Measurements from ENCODE around the gene OR5P2. TPM values are rescaled to one million over a fixed set of nuclear protein-coding genes. Genes with fewer than 3 reads are reported as not detected.
"Not testable (repeated sequence)": the region's sequence is repeated elsewhere in the genome, so short reads cannot be mapped to it uniquely, and the experiment has no call there.

OR5P2 gene
- polyA plus RNA-seq, 1 of the 3 experiments (the other 2 are of a cell fraction), result not detected

- POLR2A ChIA-PET; H3K36me3 ChIP-seq (replicated peaks in 1 of 2; ENCODE audit: control insufficient read depth in 1 of 2, insufficient read depth in 2 of 2, low read length in 1 of 2); CTCF ChIA-PET; DNase-seq; H3K4me3 ChIP-seq (ENCODE audit: low read depth in 2 of 2, low read length in 1 of 2); H3K79me2 ChIP-seq (ENCODE audit: insufficient read depth); H3K9me2 ChIP-seq; H3K4me1 ChIP-seq (ENCODE audit: control insufficient read depth in 1 of 2, insufficient read depth in 2 of 2, low read depth in 1 of 2, low read length in 1 of 2); H2AFZ ChIP-seq (ENCODE audit: low read depth); H3K4me2 ChIP-seq; H3K27ac ChIP-seq (ENCODE audit: low read depth in 2 of 2, low read length in 1 of 2); H3K27me3 ChIP-seq (ENCODE audit: insufficient read depth); H3K9ac ChIP-seq; H3K9me3 ChIP-seq; H4K20me1 ChIP-seq (ENCODE audit: insufficient read depth); H3F3A ChIP-seq (replicated peaks; ENCODE audit: insufficient read depth): not testable (repeated sequence)
- WGBS (ENCODE audit: low lambda C conversion rate), result 1% methylated on average over 10 of the region's 10 CpGs
These were observed 32.4 kb downstream of the OR5P2 start for GRCh38 chr11:7764301-7764700.

GRCh38 chr11:7759010-7759409 lies 37.7 kb downstream of the OR5P2 start:
- Histone ChIP-seq H3K4me1 (ENCODE audit: control insufficient read depth in 1 of 2, insufficient read depth in 2 of 2, low read depth in 1 of 2, low read length in 1 of 2) (no peaks in the 10 kb centered on the region), H3F3A (replicated peaks; ENCODE audit: insufficient read depth) (no peaks in the 10 kb centered on the region), H3K9me3 (no peaks in the 10 kb centered on the region), H3K36me3 (replicated peaks in 1 of 2; ENCODE audit: control insufficient read depth in 1 of 2, insufficient read depth in 2 of 2, low read length in 1 of 2) (no peaks in the 10 kb centered on the region), H3K9ac (no peak overlapping the region), H3K27ac (ENCODE audit: low read depth in 2 of 2, low read length in 1 of 2) (no peak overlapping the region), H3K4me2 (no peak overlapping the region), H4K20me1 (ENCODE audit: insufficient read depth) (no peaks in the 10 kb centered on the region), H3K9me2 (no peaks in the 10 kb centered on the region), H3K4me3 (ENCODE audit: low read depth in 2 of 2, low read length in 1 of 2) (no peak overlapping the region), H3K79me2 (ENCODE audit: insufficient read depth) (no peaks in the 10 kb centered on the region), H2AFZ (ENCODE audit: low read depth) (no peak overlapping the region), H3K27me3 (ENCODE audit: insufficient read depth) (no peaks in the 10 kb centered on the region)
- ChIA-PET CTCF (no interaction called here), POLR2A (no interaction called here)
- no peak for DNase-seq
- WGBS (ENCODE audit: low lambda C conversion rate), result 3% methylated on average over 2 of the region's 2 CpGs
- TF ChIP-seq FOSL2 (IDR thresholded peaks at IDR 0.05; ENCODE audit: borderline replicate concordance, low read depth), result no peak
- no peak for TF ChIP-seq MXI1 (IDR thresholded peaks at IDR 0.05; ENCODE audit: low read depth, low read length)
- TF ChIP-seq PBX3 (IDR thresholded peaks at IDR 0.05), result no peak
- no peak for TF ChIP-seq GATA2 (CRISPR knock-in tag; IDR thresholded peaks at IDR 0.05)
- no peak for TF ChIP-seq TCF12 (IDR thresholded peaks at IDR 0.05)
- TF ChIP-seq RAD21 (IDR thresholded peaks at IDR 0.05; ENCODE audit: low read length), result no peak
- TF ChIP-seq NRF1 (IDR thresholded peaks at IDR 0.05; ENCODE audit: low read depth, low read length), result no peak
- TF ChIP-seq FOXM1 (IDR thresholded peaks at IDR 0.05; ENCODE audit: low read depth), result no peak
- TF ChIP-seq RCOR1 (IDR thresholded peaks at IDR 0.05; ENCODE audit: low read length), result no peak
- TF ChIP-seq ELF1 (IDR thresholded peaks at IDR 0.05), result no peak
- no peak for TF ChIP-seq EP300 (IDR thresholded peaks at IDR 0.05; ENCODE audit: borderline replicate concordance in 1 of 2, low read depth in 1 of 2, low read length in 1 of 2)
- no peak for TF ChIP-seq CHD2 (IDR thresholded peaks at IDR 0.05; ENCODE audit: low read length, partially characterized antibody)
- TF ChIP-seq CTCF (IDR thresholded peaks at IDR 0.05), result no peak
- TF ChIP-seq EZH2phosphoT487 (IDR thresholded peaks at IDR 0.05; ENCODE audit: borderline replicate concordance, low read depth), result no peak
- no peak for TF ChIP-seq SIN3A (IDR thresholded peaks at IDR 0.05; ENCODE audit: borderline replicate concordance, low read depth, low read length)
- no peak for TF ChIP-seq TAF1 (IDR thresholded peaks at IDR 0.05; ENCODE audit: borderline replicate concordance, low read depth, low read length)
- no peak for TF ChIP-seq POLR2AphosphoS5 (IDR thresholded peaks at IDR 0.05; ENCODE audit: low read depth, low read length)
- TF ChIP-seq YY1 (IDR thresholded peaks at IDR 0.05; ENCODE audit: low read depth), result no peak
- no peak for TF ChIP-seq NFIC (IDR thresholded peaks at IDR 0.05; ENCODE audit: borderline replicate concordance)
- TF ChIP-seq USF1 (IDR thresholded peaks at IDR 0.05; ENCODE audit: borderline replicate concordance, low read depth), result no peak

Data from SK-N-SH (cell line).